Lower lobe of right lung (tissue), 2 donors: ENCODE results near the gene TUBGCP2. TPM values are rescaled to one million over a fixed set of nuclear protein-coding genes. Genes with fewer than 3 reads are reported as not detected.

ENCODE experiments used
- ATAC-seq, 2 donors: fragments of 200-7000 bp; cut with Tn5 transposase; one replicate each; pipeline ENCODE4 v1.9.1; 2020 to 2022; ENCODE audit warnings: mild to moderate bottlenecking in 2 of 2, moderate library complexity in 2 of 2
- DNase-seq: peaks from one replicate; pipeline ENCODE4 v3.0.0-alpha.2; 2020
- H3K27ac ChIP-seq: fragments of 200-600 bp; one replicate; pipeline ENCODE4 v1.8.0; 2022
- H3K27me3 ChIP-seq: fragments of 200-600 bp; one replicate; pipeline ENCODE4 v1.8.0; 2022; ENCODE audit warnings: low read depth
- H3K36me3 ChIP-seq: fragments of 200-600 bp; one replicate; pipeline ENCODE4 v1.8.0; 2022; ENCODE audit warnings: mild to moderate bottlenecking
- H3K4me1 ChIP-seq: fragments of 200-600 bp; one replicate; pipeline ENCODE4 v1.8.0; 2022
- H3K4me3 ChIP-seq: fragments of 200-600 bp; one replicate; pipeline ENCODE4 v1.8.0; 2022; ENCODE audit warnings: mild to moderate bottlenecking
- H3K9me3 ChIP-seq: fragments of 200-600 bp; one replicate; pipeline ENCODE4 v1.8.0; 2022
- intact Hi-C: fragments of 100-400 bp; cut with DNase I; formaldehyde crosslinking; loops from one replicate; pipeline ENCODE4 v1.11.0; 2022
- total RNA-seq: library from RNA; stranded (reverse); fragmentation: NEBNext Ultra II Directional; extraction: Animal tissue kit (Norgen Biotek cat#: 25700); gene quantifications from one replicate; pipeline ENCODE4 v1.2.1, GENCODE V29; 2021
- TF ChIP-seq, protein P1 (sequence below): fragments of 200-600 bp; IDR thresholded peaks from one replicate; pipeline ENCODE4 v1.8.0; 2022; ENCODE audit warnings: antibody characterized with exemption, mild to moderate bottlenecking
- donor health status: DM: no; HTN: yes; CAD: no; lungs with severe emphysema.

The TUBGCP2 gene
- total RNA-seq, 1 donor from 2014 or later, result 54.5 TPM

DNA sequence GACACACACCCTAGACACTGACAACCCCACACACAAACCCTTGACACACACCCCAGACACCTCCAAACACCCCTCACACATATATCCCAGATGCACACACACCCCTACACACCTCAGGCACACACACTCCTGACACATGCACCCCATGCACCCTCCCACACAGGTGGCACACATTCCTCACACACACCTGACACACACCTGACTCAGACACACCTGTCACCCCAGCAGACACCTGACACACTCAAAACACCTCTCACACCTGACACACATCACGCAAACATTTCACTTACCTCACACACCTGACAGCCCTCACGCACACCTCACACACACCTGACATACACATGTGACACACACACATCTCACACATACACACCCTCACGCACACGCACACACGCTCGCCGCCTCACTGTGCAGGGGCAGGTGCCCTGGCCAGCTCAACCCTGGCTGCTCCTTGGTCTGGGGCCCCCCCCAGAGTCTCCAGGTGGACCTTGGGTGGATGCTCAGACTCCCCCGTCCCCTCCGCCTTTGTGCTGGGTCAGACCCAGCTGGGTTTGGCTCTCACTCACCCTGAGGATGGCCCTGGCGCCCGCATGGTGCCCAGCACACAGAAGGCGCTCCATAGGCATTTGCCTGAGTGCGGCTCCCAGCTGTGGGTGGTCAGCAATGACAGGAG is 31.2 kb upstream of the TUBGCP2 start:
- H3K27ac ChIP-seq, result no peak overlapping the region
- H3K4me3 ChIP-seq, result no peak overlapping the region
- peaks cover 40% of the 10 kb centered on the region for H3K27me3 ChIP-seq
- DNase-seq, result peak; percentile 39
- intact Hi-C loops, result no loop called here
- TF ChIP-seq, protein P1, sequence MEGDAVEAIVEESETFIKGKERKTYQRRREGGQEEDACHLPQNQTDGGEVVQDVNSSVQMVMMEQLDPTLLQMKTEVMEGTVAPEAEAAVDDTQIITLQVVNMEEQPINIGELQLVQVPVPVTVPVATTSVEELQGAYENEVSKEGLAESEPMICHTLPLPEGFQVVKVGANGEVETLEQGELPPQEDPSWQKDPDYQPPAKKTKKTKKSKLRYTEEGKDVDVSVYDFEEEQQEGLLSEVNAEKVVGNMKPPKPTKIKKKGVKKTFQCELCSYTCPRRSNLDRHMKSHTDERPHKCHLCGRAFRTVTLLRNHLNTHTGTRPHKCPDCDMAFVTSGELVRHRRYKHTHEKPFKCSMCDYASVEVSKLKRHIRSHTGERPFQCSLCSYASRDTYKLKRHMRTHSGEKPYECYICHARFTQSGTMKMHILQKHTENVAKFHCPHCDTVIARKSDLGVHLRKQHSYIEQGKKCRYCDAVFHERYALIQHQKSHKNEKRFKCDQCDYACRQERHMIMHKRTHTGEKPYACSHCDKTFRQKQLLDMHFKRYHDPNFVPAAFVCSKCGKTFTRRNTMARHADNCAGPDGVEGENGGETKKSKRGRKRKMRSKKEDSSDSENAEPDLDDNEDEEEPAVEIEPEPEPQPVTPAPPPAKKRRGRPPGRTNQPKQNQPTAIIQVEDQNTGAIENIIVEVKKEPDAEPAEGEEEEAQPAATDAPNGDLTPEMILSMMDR, result no peak
- no peak for ATAC-seq
- no peaks in the 10 kb centered on the region for H3K9me3 ChIP-seq
- peaks cover 19% of the 10 kb centered on the region for H3K4me1 ChIP-seq
- H3K36me3 ChIP-seq, result no peaks in the 10 kb centered on the region

DNA sequence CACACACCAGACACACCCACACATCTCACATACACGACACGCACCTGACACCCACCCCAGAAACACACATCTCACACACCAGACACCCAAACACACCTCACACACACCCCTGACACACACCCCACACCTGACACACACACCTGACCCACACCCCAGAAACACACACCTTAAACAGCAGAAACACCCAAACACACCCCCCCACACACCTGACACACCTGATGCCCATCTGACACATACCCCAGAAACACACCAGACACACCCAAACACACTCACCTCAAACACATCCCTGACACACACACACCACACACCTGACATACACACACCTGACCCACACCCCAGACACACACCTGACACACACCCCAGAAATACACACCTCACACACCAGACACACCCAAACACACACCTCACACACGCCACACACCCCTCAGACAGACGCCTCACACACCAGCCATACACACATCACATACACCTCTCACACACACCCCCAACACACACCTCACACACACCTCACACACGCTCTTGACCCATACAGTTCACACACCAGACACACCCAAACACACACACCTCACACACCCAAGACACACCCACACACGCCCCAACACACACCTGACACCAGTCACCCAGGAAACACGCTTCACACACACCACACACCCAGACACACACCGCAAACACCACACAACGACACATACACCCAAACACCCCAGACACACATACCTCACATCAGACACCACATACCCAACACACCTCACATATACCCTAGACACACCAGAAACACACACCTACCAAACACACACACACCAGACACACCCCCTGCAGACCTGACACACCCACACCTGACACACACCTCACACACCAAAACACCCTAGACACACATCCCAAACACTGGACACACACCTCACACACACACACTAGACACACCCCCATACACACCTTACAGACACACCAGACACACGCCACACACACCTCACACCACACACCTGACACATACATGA is 29.7 kb upstream of the TUBGCP2 start:
- ATAC-seq (no peak), DNase-seq (no peak)
- Histone ChIP-seq H3K4me3 (no peak overlapping the region), H3K4me1 (peaks cover 22% of the 10 kb centered on the region), H3K27me3 (peaks cover 39% of the 10 kb centered on the region), H3K36me3 (no peaks in the 10 kb centered on the region), H3K27ac (no peak overlapping the region), H3K9me3 (no peaks in the 10 kb centered on the region)
- TF ChIP-seq, protein P1, result no peak
- intact Hi-C loops, result no loop called here

DNA sequence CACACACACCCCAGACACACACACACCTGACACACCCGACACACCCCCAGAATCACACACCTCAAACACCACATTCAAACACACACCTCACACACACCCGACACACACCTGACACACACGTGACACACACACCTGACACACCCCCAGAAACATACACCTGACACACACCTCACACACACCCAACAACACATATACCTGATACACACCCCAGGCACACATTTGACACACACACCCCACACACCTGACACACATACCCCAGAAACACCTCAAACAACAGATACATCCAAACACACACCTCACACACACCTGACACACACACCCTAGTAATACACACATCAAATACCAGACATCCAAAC is 28.7 kb upstream of the TUBGCP2 start:
- no peaks in the 10 kb centered on the region for H3K36me3 ChIP-seq
- H3K27ac ChIP-seq, result no peak overlapping the region
- DNase-seq (no peak), ATAC-seq (no peak)
- no peak overlapping the region for H3K4me3 ChIP-seq
- TF ChIP-seq, protein P1, result no peak
- H3K27me3 ChIP-seq, result peaks cover 42% of the 10 kb centered on the region
- no peaks in the 10 kb centered on the region for H3K9me3 ChIP-seq
- intact Hi-C loops, result no loop called here
- peaks cover 22% of the 10 kb centered on the region for H3K4me1 ChIP-seq

- Histone ChIP-seq H3K4me3 (peak within 1 kb of the TSS; percentile 45), H3K27ac (no peak within 1 kb of the TSS), H3K4me1 (peaks cover 22% of the 10 kb centered on the region), H3K9me3 (no peaks in the 10 kb centered on the region), H3K27me3 (peaks cover 44% of the 10 kb centered on the region), H3K36me3 (no peaks in the 10 kb centered on the region)
- DNase-seq (no peak), ATAC-seq (peak; percentile 20 to 35)
- intact Hi-C loops, result no loop called here
- TF ChIP-seq, protein P1, result no peak
Measured at GRCh38 chr10:133336577-133337369, 28.1 kb upstream of the TUBGCP2 start, which contains the start of gene CALY. Gene CALY, minus strand, starts transcription at chr10:133336896. Its CDS starts 7,907 bp downstream, at chr10:133328989.

DNA sequence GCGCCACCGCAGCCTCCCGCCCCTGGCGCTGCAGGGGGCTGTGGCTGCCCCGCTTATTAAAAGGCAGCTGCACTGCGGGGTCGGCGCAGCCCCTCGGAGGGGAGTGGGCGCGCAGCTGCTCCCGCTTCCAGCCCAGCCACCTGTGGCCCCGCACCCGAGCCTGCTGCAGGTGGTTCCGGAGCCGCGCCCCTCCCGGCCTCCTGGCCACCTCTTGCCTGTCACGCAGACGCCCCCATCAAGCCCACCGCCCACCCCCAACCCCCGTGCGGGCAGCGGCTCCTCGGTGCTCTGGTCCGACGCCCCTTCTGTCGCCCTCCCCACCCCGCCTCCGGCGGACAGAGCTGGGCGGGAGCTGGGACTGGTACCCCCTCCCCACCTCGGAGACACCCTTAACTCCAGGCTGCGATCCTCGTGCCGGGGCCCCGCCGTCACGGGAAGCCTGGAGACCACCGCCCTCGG is 27.5 kb upstream of the TUBGCP2 start:
- H3K27ac ChIP-seq, result no peak overlapping the region
- H3K27me3 ChIP-seq, result peaks cover 50% of the 10 kb centered on the region
- intact Hi-C loops, result no loop called here
- no peak for ATAC-seq
- peak overlapping the region; percentile 45 for H3K4me3 ChIP-seq
- no peaks in the 10 kb centered on the region for H3K36me3 ChIP-seq
- H3K4me1 ChIP-seq, result peaks cover 22% of the 10 kb centered on the region
- TF ChIP-seq, protein P1, result no peak
- peak; percentile 43 for DNase-seq
- no peaks in the 10 kb centered on the region for H3K9me3 ChIP-seq
